CD4-positive, alpha-beta T cell (primary cell): ENCODE data around the gene PPP4R2. TPM values are rescaled to one million over a fixed set of nuclear protein-coding genes. Genes with fewer than 3 reads are reported as not detected.

Experiments
- ATAC-seq: fragments of 200-7000 bp; cut with Tn5 transposase; one replicate; pipeline ENCODE4 v1.10.0; 2022; ENCODE audit warnings: mild to moderate bottlenecking; ENCODE audit not compliant: poor library complexity
- CTCF ChIA-PET: fragments of 350-600 bp; sonication (Branson Sonifier 250); formaldehyde crosslinking; loops from one replicate; lab custom pipeline; 2021; ENCODE audit warnings: antibody characterized with exemption, inconsistent platforms; lab: Charles Lee
- POLR2A ChIA-PET: fragments of 350-600 bp; sonication (Branson Sonifier 250); formaldehyde crosslinking; loops from one replicate; lab custom pipeline; 2021; ENCODE audit warnings: antibody characterized with exemption, inconsistent platforms; lab: Charles Lee
- DNase-seq, 14 experiments: peaks; one replicate each; pipeline ENCODE4 v3.0.0-alpha.2; 2013 to 2020; ENCODE audit warnings: mixed read lengths in 2 of 14
- H3K27ac ChIP-seq, 2 donors: one replicate each; pipeline versions ENCODE4 v1.5.1 to v1.7.0; 2013; ENCODE audit warnings: low read length in 2 of 2, low read depth in 1 of 2, mild to moderate bottlenecking in 1 of 2
- H3K27me3 ChIP-seq, 2 experiments: 1 replicate in 1 of 2; 2 replicates in 1 of 2; pipeline versions ENCODE4 v1.6.1 to v1.7.0; 2013; ENCODE audit warnings: low read length in 2 of 2, control low read depth in 1 of 2, mild to moderate bottlenecking in 1 of 2, moderate library complexity in 1 of 2; ENCODE audit not compliant: insufficient read depth in 2 of 2, control insufficient read depth in 1 of 2
- H3K36me3 ChIP-seq: one replicate; pipeline ENCODE4 v1.6.1; 2013; ENCODE audit warnings: low read length, control low read depth; ENCODE audit not compliant: insufficient read depth
- H3K4me1 ChIP-seq: one replicate; pipeline ENCODE4 v1.6.1; 2013; ENCODE audit warnings: low read length, control low read depth; ENCODE audit not compliant: insufficient read depth
- H3K4me3 ChIP-seq: one replicate; pipeline ENCODE4 v1.5.1; 2013; ENCODE audit warnings: mild to moderate bottlenecking, low read length, moderate library complexity
- H3K9me3 ChIP-seq, 2 experiments: 1 replicate in 1 of 2; 2 replicates in 1 of 2; pipeline versions ENCODE4 v1.6.1 to v1.7.0; 2013; ENCODE audit warnings: low read length in 2 of 2, mild to moderate bottlenecking in 2 of 2, control low read depth in 1 of 2, moderate library complexity in 1 of 2; ENCODE audit not compliant: control insufficient read depth in 1 of 2, insufficient read depth in 1 of 2
- H3K27ac Mint-ChIP-seq: one replicate; pipeline ENCODE4 v1.8.0; 2020; ENCODE audit warnings: mixed read lengths
- H3K27me3 Mint-ChIP-seq: one replicate; pipeline ENCODE4 v1.8.0; 2021; ENCODE audit warnings: mixed read lengths
- H3K36me3 Mint-ChIP-seq: one replicate; pipeline ENCODE4 v1.8.0; 2021; ENCODE audit warnings: low read depth, mixed read lengths
- H3K4me1 Mint-ChIP-seq: one replicate; pipeline ENCODE4 v1.8.0; 2021; ENCODE audit warnings: low read depth, mixed read lengths
- H3K4me3 Mint-ChIP-seq: one replicate; pipeline ENCODE4 v1.8.0; 2020; ENCODE audit warnings: mild to moderate bottlenecking, mixed read lengths
- H3K9me3 Mint-ChIP-seq: one replicate; pipeline ENCODE4 v1.8.0; 2020; ENCODE audit warnings: mixed read lengths
- intact Hi-C, 2 experiments: fragments of 100-400 bp; cut with DNase I in 1 of 2; cut with micrococcal nuclease in 1 of 2; formaldehyde crosslinking; loops; one replicate each; pipeline versions ENCODE4 v1.15.1 to v1.9.0; 2023 to 2025; cut with DNase I, micrococcal nuclease
- total RNA-seq, 174 experiments: library from RNA in 2 of 174; stranded (reverse) in 2 of 174; gene quantifications; one replicate each; pipeline ENCODE4 v1.2.3 and lab custom pipeline; 2021 to 2026
- TF ChIP-seq, protein P1 (sequence below): fragments of 200-600 bp; IDR thresholded peaks from one replicate; pipeline ENCODE4 v1.8.0; 2022; ENCODE audit warnings: antibody characterized with exemption, mild to moderate bottlenecking

PPP4R2 gene
- total RNA-seq, 2 experiments from 2014 or later = 67.8 to 80.3 TPM

DNA sequence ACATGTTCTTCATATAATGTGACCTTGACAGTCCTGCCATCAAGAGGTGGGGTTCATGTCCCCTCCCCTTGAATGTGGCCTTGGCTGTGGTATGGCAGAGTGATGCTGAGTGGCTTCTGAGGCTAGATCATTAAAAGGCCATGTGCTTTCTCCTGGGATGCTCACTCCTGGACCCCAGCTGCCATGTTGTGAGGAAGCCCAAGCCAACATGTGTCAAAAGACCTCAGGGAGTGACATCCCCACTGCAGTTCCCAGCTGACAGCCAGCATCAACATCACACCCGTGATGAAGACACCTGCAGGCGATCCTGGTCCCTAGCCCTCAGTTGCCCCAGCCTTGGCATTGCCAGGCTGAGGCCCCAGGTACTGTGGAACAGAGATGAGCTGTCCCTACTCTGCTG is 101.4 kb downstream of the PPP4R2 start:
- DNase-seq = no peak
- TF ChIP-seq, protein P1, sequence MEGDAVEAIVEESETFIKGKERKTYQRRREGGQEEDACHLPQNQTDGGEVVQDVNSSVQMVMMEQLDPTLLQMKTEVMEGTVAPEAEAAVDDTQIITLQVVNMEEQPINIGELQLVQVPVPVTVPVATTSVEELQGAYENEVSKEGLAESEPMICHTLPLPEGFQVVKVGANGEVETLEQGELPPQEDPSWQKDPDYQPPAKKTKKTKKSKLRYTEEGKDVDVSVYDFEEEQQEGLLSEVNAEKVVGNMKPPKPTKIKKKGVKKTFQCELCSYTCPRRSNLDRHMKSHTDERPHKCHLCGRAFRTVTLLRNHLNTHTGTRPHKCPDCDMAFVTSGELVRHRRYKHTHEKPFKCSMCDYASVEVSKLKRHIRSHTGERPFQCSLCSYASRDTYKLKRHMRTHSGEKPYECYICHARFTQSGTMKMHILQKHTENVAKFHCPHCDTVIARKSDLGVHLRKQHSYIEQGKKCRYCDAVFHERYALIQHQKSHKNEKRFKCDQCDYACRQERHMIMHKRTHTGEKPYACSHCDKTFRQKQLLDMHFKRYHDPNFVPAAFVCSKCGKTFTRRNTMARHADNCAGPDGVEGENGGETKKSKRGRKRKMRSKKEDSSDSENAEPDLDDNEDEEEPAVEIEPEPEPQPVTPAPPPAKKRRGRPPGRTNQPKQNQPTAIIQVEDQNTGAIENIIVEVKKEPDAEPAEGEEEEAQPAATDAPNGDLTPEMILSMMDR = no peak
- Mint-ChIP-seq H3K4me1 (peaks cover 4% of the 10 kb centered on the region), H3K9me3 (no peaks in the 10 kb centered on the region), H3K4me3 (no peak overlapping the region), H3K36me3 (no peaks in the 10 kb centered on the region), H3K27ac (no peak overlapping the region), H3K27me3 (no peaks in the 10 kb centered on the region)
- ChIA-PET CTCF (no interaction called here), POLR2A (no interaction called here)
- Histone ChIP-seq H3K36me3 (no peaks in the 10 kb centered on the region), H3K4me3 (no peak overlapping the region), H3K9me3 (peaks cover 0 to 5% of the 10 kb centered on the region in 2 experiments), H3K4me1 (peaks cover 7% of the 10 kb centered on the region), H3K27ac (no peak overlapping the region), H3K27me3 (no peaks in the 10 kb centered on the region)
- intact Hi-C loops = no loop called here
- ATAC-seq = no peak

GRCh38 chr3:73098873-73099272 is 102.3 kb downstream of the PPP4R2 start:
- H3K4me1 Mint-ChIP-seq = peaks cover 4% of the 10 kb centered on the region
- H3K27ac Mint-ChIP-seq = no peak overlapping the region
- no peaks in the 10 kb centered on the region for H3K36me3 Mint-ChIP-seq
- Histone ChIP-seq H3K27me3 (no peaks in the 10 kb centered on the region), H3K9me3 (peaks cover 0 to 5% of the 10 kb centered on the region in 2 experiments), H3K36me3 (no peaks in the 10 kb centered on the region), H3K27ac (no peak overlapping the region), H3K4me1 (peaks cover 7% of the 10 kb centered on the region), H3K4me3 (no peak overlapping the region)
- no peak overlapping the region for H3K4me3 Mint-ChIP-seq
- H3K27me3 Mint-ChIP-seq = no peaks in the 10 kb centered on the region
- no peak for DNase-seq
- intact Hi-C loops = no loop called here
- ChIA-PET CTCF (no interaction called here), POLR2A (no interaction called here)
- TF ChIP-seq, protein P1 = no peak
- H3K9me3 Mint-ChIP-seq = no peaks in the 10 kb centered on the region
- no peak for ATAC-seq

GRCh38 chr3:73100741-73101559 is 104.3 kb downstream of the PPP4R2 start:
- intact Hi-C loops = loop anchor here (1.0 to 5.0 kb wide), 2 partner anchors 331 to 401 kb away; no protein-coding TSS in a partner anchor
- Mint-ChIP-seq H3K27me3 (no peaks in the 10 kb centered on the region), H3K27ac (no peak overlapping the region), H3K4me1 (no peaks in the 10 kb centered on the region), H3K36me3 (no peaks in the 10 kb centered on the region), H3K4me3 (no peak overlapping the region), H3K9me3 (no peaks in the 10 kb centered on the region)
- TF ChIP-seq, protein P1 = peak; percentile 91
- H3K36me3 ChIP-seq = no peaks in the 10 kb centered on the region
- H3K27ac ChIP-seq = no peak overlapping the region
- CTCF ChIA-PET = interaction anchor here (1.2 kb wide), 1 partner anchor 401 kb away, joined by 3 read pairs; no protein-coding TSS in a partner anchor
- ATAC-seq (peak; percentile 73), DNase-seq (peak; percentile 49 to 84 (median 70))
- POLR2A ChIA-PET = no interaction called here
- no peak overlapping the region for H3K4me3 ChIP-seq
- no peaks in the 10 kb centered on the region for H3K4me1 ChIP-seq
- no peaks in the 10 kb centered on the region for H3K27me3 ChIP-seq
- H3K9me3 ChIP-seq = peaks cover 0 to 5% of the 10 kb centered on the region in 2 experiments
